ENCODE data around the gene PPM1L.
"Not testable (repeated sequence)": the region's sequence is repeated elsewhere in the genome, so short reads cannot be mapped to it uniquely, and the experiment has no call there.

PPM1L gene

DNA sequence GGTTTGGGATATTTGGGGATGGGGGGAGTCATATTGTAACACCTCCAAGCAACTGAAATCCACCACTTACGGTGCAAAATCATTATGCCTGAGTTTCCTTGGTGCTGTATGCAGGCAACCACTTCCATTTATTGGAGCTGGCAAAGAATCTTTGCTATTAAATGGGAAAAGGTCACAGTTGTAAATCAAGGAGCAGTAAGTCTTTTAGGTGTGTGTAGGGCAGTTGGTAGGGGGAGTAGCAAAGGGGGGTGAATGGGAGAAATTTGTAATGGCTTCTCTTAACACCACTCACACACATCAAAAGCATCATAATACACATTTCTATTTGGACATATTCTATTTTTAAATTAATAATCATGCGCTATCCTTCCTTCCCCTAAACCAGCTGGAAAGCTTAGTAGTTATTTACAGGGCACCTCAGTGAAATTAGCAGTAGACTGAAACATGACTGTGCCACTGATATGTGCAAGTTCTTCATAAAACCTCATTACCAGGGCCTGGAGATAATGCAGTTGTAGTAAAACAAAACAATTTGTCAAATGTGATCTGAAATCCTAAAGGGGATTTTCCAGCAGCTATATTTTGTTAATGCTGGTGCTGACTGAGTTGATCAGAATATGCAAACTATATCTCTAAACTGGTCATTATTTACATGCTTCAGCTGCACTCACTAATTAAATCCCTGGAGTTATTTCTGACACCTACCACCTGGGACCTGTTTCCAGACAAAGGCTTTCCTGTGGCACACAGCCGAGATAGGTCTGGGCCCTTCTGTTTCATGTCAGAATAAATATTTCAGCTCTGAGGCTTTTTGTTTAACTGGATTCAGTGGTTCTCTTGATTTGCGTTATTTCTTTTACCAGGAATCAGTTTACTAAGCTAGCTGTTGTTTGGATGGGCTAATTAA, 259.1 kb downstream of the PPM1L start:
- Mint-ChIP-seq H3K27me3 (no peaks in the 10 kb centered on the region), H3K36me3 (ENCODE audit: low read depth) (no peaks in the 10 kb centered on the region), H3K9me3 (no peaks in the 10 kb centered on the region), H3K4me3 (no peak overlapping the region), H3K4me1 (ENCODE audit: low read depth) (no peaks in the 10 kb centered on the region), H3K27ac (no peak overlapping the region)

DNA sequence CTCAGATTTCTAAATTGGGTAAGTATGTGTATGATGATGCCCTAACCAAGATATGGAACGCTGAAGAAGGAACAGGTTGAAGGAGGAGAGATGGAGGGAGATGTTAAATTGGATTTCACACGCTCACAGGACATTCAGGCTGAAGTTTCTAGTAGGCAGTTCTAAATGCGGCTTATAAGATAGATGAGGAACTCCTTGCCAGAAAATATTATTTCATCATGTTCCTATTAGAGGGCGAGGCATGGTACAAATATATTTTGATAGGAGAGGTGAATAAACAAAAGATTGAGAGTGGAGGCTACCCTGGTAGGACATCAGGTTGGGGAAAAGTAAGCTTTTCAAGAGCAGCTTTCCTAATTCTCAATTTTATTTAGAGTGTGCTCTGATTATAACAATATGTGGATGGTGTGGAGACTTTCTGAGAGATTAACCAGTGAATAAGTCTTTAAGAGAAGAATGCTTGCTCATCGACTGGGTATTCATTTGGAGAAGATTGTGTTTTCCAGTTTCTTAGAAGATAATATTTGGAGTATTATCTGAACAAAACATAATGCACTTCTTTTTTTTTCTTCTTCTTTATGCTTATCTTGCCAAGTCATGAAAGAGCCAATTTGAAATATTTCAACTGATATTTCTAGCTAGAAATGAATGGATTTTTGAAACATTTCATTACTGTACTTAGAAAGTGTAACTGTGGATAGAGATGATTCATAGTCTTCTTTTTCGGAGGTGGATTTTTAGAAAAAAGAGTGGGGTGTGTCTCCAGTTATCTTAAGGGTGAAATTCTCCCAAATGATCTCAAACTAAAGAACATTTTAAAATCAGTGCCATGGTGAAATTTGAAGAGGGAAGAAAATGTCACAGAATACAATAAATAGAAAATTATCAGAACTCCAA, 260.6 kb downstream of the PPM1L start:
- Mint-ChIP-seq H3K27ac (no peak overlapping the region), H3K36me3 (ENCODE audit: low read depth) (no peaks in the 10 kb centered on the region), H3K9me3 (peaks cover 3% of the 10 kb centered on the region), H3K27me3 (no peaks in the 10 kb centered on the region), H3K4me3 (no peak overlapping the region), H3K4me1 (ENCODE audit: low read depth) (no peaks in the 10 kb centered on the region)

DNA sequence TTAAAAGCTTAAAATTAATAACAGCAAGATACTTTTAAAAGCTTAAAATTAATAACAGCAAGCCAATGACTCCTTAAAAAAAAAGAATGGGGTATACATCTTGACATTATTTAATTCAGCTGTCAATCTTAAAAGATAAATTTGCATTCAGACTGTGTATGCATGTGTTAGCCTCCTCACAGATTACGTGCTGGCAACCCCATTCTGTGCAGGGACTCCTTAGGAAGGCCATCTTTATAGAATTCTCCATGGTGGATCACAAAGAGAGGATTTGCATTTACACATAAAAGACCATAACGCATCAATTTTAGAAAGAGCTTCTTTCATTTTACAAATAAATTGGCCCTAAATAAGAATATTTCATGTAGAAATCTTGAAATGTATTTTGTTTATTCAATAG, 261.9 kb downstream of the PPM1L start:
- Mint-ChIP-seq H3K27me3 (no peaks in the 10 kb centered on the region), H3K36me3 (ENCODE audit: low read depth) (peaks cover 2% of the 10 kb centered on the region)

DNA sequence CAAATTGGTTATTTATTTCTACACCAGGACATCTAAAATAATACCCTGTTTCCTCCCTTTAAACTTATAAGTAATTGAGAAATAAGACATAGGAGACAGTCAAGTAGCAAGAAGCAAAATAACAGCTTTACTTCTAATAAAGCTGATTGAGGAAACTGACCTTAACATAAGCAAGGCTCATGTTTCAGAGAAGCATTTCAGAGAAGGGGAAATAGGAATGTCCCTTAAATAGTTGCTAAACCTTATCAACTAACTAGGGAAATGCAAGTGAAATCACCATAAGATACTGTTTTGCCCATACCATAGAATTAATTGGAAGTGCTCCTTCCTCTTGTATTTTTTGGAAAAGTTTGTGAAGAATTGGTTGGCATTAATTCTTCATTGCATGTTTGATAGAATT, 264.2 kb downstream of the PPM1L start:
- no peak overlapping the region for H3K4me3 Mint-ChIP-seq
- H3K36me3 Mint-ChIP-seq (ENCODE audit: low read depth), result peaks cover 10% of the 10 kb centered on the region
- H3K27me3 Mint-ChIP-seq, result no peaks in the 10 kb centered on the region
- H3K27ac Mint-ChIP-seq, result no peak overlapping the region
- no peaks in the 10 kb centered on the region for H3K4me1 Mint-ChIP-seq (ENCODE audit: low read depth)
- peaks cover 13% of the 10 kb centered on the region for H3K9me3 Mint-ChIP-seq

More for the DNA sequence above, 261.9 kb downstream of the PPM1L start:
- H3K27ac Mint-ChIP-seq, result no peak overlapping the region
- H3K4me3 Mint-ChIP-seq, result no peak overlapping the region
- no peaks in the 10 kb centered on the region for H3K4me1 Mint-ChIP-seq (ENCODE audit: low read depth)
- H3K9me3 Mint-ChIP-seq, result peaks cover 5% of the 10 kb centered on the region

DNA sequence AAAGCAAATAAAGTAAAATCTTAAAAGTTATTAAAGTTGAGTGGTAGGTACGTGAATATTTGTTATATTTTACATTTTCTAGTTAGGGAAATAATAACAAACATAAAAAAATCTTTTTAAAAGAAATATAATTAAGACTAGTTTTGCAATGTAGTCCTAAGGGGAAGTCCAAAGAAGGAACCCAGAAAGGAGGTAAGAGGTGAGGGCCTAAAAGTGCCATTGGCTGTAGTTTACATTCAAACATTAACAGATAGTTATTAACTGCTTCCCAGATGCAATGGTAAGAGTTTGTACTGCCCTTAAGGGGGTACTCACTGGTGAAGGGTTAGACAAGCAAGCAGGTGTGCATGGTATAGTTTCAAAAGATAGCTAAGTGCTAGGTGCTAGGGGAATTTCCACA, 269.9 kb downstream of the PPM1L start:
- peaks cover 13% of the 10 kb centered on the region for H3K9me3 Mint-ChIP-seq
- H3K27ac Mint-ChIP-seq, result no peak overlapping the region
- H3K27me3 Mint-ChIP-seq, result no peaks in the 10 kb centered on the region
- H3K36me3 Mint-ChIP-seq (ENCODE audit: low read depth), result peaks cover 10% of the 10 kb centered on the region
- H3K4me3 Mint-ChIP-seq, result no peak overlapping the region
- no peaks in the 10 kb centered on the region for H3K4me1 Mint-ChIP-seq (ENCODE audit: low read depth)

DNA sequence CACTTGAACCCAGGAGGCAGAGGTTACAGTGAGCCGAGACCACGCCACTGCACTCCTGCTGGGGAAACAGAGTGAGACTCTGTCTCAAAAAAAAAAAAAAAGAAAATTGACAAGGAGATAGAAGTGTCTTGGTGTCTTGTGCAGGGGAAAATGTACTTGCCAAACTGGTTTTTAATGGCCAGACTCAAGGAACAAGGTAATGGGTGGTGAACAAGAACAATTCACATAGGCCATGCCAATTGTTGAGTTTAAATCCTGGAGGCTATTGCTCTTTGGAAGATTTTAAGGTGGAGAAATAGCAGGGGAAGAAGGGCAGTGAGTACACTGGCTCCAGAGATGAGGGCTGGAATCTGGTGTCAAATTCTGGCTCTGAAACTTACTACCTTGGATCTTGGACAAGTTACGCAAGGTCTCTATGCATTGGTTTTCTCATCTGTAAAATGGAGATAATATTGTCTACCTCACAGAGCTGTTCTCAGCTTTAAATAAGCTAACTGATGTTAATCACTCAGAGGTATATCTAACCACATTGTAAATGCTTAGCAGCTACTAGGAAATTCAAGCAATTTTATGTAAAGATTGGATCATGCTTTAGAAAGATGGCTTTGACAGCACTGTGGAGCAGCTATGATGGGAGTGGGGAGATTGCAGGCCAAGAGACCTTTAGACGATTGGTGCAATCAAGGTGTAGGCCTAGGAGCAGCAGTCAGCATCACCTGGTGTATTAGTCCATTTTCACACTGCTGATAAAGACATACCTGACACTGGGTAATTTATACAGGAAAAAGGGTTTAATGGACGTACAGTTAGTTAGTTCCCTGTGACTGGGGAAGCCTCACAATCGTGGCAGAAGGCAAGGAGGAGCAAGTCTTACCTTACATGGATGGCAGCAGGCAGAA, 270.8 kb downstream of the PPM1L start:
- H3K4me1 Mint-ChIP-seq (ENCODE audit: low read depth), result no peaks in the 10 kb centered on the region
- peaks cover 11% of the 10 kb centered on the region for H3K9me3 Mint-ChIP-seq
- H3K27ac Mint-ChIP-seq, result no peak overlapping the region
- H3K4me3 Mint-ChIP-seq, result no peak overlapping the region
- H3K27me3 Mint-ChIP-seq, result no peaks in the 10 kb centered on the region
- H3K36me3 Mint-ChIP-seq (ENCODE audit: low read depth), result peaks cover 10% of the 10 kb centered on the region

DNA sequence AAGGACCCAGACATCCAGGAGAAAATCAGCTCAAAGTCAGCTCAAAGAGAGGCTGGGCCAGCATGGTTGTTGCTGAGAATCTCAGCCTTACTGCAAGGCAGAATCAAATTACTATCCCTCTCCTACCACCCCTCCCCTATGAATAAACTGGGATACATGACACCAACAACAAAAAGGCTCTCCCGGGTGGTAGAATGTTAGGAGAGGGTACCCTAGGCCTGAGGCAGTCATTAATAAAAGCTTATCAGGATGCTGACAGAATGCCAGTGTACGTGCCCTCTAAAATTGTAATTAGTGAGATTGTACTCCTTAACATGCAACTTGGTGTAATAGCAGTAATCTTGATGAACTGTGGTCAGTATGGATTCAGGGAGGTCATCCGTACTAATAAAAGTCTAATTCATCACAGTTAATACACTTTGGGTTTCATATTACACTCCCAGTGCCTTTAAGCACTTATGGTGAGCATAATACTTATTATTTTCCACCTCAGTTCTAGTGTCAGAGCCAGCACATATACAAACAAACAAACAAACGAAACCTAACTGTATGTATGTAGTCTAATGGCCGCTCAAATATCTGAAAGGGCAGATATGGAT, 272.6 kb downstream of the PPM1L start:
- Mint-ChIP-seq H3K27me3 (no peaks in the 10 kb centered on the region), H3K36me3 (ENCODE audit: low read depth) (peaks cover 2% of the 10 kb centered on the region), H3K4me3 (no peak overlapping the region), H3K4me1 (ENCODE audit: low read depth) (no peaks in the 10 kb centered on the region), H3K27ac (no peak overlapping the region), H3K9me3 (peaks cover 1% of the 10 kb centered on the region)

DNA sequence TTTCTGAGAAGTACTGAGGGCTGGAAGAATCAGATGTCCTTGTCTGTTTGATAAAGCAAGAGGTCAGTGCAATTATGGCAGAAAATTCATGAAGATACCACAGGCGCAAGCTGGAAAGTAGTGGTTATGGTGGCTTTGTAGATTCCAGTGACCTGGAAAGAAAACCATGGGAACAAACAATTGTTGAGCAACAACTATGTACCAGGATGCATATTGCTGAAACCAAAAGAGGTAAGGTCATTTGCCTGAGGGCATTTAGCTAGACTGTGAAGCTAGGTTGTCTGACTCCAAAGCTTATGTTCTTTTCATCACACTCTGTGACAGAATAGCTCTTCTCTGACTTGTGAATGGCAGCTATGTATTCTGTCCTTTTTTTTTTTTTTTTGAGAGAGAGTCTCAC, 275.1 kb downstream of the PPM1L start:
- no peak overlapping the region for H3K4me3 Mint-ChIP-seq
- H3K27me3 Mint-ChIP-seq, result no peaks in the 10 kb centered on the region
- no peaks in the 10 kb centered on the region for H3K9me3 Mint-ChIP-seq
- no peak overlapping the region for H3K27ac Mint-ChIP-seq
- peaks cover 14% of the 10 kb centered on the region for H3K4me1 Mint-ChIP-seq (ENCODE audit: low read depth)
- H3K36me3 Mint-ChIP-seq (ENCODE audit: low read depth), result no peaks in the 10 kb centered on the region

DNA sequence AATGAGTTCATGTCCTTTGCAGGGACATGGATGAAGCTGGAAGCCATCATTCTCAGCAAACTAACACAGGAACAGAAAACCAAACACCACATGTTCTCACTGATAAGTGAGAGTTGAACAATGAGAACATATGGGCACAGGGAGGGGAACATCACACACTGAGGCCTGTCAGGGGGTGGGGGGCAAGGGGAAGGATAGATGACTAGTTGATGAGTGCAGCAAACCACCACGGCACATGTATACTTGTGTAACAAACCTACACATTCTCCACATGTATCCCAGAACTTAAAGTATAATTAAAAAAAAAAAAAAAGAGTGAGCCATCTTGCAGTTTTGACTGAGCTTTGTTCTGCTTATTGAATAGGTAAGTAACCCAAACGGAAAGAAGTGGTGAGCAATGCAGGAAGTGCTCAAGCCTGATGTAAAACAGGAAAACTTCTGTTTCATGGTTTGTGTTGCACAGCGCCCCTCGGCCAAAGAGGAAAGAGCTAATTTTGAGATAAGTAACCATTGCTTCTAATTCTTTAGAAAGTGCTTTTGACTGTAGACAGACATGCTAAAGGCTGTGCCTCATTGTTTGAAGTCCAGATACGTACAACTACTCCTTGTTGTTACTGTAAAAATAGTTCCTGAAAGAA, 279.0 kb downstream of the PPM1L start:
- not testable (repeated sequence) for H3K36me3 Mint-ChIP-seq (ENCODE audit: low read depth); H3K9me3 Mint-ChIP-seq; H3K27me3 Mint-ChIP-seq
- peaks cover 14% of the 10 kb centered on the region for H3K4me1 Mint-ChIP-seq (ENCODE audit: low read depth)
- H3K4me3 Mint-ChIP-seq, result peak overlapping the region; percentile 59
- peak overlapping the region; percentile 75 for H3K27ac Mint-ChIP-seq

DNA sequence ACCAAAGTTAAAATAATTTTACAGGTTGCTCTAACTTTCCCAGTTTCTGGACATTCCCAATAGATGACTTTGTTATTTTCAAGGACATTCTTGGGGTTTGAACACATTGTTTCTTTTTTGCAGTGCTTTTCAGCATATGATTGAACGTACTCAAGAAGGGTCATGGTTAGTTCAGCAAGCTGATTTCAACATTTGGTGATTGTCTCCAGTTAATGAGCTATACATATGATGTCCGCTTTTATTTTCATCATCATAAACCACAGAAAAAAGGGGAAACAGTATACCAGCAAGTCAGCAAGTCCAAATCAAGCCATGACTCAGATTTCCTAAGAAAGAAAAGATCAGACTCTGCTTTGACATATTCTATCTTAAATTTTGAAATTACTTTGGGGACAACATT, 279.7 kb downstream of the PPM1L start:
- Mint-ChIP-seq H3K9me3 (peaks cover 7% of the 10 kb centered on the region), H3K36me3 (ENCODE audit: low read depth) (peaks cover 4% of the 10 kb centered on the region), H3K4me1 (ENCODE audit: low read depth) (peaks cover 14% of the 10 kb centered on the region), H3K27me3 (no peaks in the 10 kb centered on the region), H3K4me3 (peak overlapping the region; percentile 34), H3K27ac (no peak overlapping the region)

DNA sequence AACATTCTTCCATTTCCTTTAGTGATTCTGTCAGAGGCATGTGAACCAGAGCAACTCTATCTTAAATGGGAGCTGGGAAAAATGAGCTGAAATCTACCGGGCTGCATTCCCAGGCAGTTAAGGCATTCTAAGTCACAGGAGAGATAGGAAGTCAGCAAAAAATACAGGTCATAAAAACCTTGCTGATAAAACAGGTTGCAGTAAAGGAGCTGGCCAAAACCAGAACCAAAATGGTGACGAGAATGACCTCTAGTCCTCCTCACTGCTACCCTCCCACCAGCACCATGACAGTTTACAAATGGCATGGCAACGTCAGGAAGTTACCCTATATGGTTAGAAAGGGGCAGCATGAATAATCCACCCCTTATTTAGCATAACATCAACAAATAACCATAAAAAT, 282.7 kb downstream of the PPM1L start:
- H3K9me3 Mint-ChIP-seq, result peaks cover 11% of the 10 kb centered on the region
- no peak overlapping the region for H3K27ac Mint-ChIP-seq
- H3K36me3 Mint-ChIP-seq (ENCODE audit: low read depth), result peaks cover 4% of the 10 kb centered on the region
- peaks cover 14% of the 10 kb centered on the region for H3K4me1 Mint-ChIP-seq (ENCODE audit: low read depth)
- H3K27me3 Mint-ChIP-seq, result no peaks in the 10 kb centered on the region
- no peak overlapping the region for H3K4me3 Mint-ChIP-seq

DNA sequence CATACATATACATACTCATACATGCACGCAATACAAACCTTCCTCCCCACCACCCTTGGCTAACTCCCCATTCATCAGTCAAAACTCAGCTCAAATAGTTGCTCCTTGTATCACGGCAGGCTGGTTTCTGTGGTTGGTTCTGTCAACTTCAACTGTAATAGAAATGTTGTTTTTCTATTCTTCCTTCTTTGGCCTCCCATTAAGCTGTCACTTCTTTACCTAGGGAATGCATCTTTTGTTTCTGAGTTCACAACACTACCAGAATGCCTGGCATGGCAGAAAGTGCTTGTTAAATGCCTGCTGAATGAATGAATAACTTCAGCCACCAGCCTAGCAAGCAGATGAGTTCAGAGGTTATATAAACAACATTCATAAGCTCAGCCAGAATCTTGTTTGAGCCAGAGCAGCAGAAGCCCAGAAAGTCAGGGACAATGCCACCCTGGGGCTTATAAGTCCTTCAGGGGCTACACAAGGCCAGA, 286.0 kb downstream of the PPM1L start:
- Mint-ChIP-seq H3K36me3 (ENCODE audit: low read depth) (peaks cover 4% of the 10 kb centered on the region), H3K9me3 (peaks cover 16% of the 10 kb centered on the region), H3K27ac (no peak overlapping the region), H3K4me3 (no peak overlapping the region), H3K4me1 (ENCODE audit: low read depth) (no peaks in the 10 kb centered on the region), H3K27me3 (no peaks in the 10 kb centered on the region)

DNA sequence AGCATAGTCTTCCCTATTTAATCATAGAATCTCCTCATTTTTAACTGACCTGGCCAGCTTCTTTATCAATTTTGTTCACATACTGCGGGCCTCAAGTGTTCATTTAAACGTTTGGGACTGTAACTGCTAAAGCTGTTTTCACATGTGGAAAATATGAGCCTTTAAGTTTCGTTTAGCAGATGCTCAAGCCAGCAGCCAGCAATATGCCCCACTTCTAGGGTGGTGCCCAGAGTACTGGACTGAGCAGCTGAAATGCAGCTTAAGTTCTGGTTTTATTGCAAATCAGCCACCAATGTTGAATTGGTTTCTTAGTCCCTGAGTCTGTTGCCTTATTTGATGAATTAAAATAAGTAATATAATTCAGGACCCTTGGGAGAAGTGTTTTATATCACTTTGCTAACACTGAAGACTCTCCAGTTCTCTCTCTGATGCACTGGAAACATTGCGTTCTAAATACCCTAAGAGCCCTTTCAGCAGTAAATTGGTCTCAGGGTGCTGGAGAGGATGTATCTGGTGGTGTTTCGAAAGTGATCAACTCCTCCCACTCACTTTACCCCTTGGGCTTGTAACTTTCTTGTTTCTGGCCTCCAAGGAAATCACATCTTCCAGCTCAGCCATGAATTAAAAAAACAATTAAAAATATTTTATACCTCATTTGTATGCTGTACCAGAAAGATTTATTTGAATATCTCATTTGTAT, 287.5 kb downstream of the PPM1L start:
- Mint-ChIP-seq H3K27me3 (no peaks in the 10 kb centered on the region), H3K27ac (no peak overlapping the region), H3K4me1 (ENCODE audit: low read depth) (no peaks in the 10 kb centered on the region), H3K36me3 (ENCODE audit: low read depth) (peaks cover 3% of the 10 kb centered on the region), H3K9me3 (peaks cover 15% of the 10 kb centered on the region), H3K4me3 (no peak overlapping the region)

All from stimulated activated naive CD8-positive, alpha-beta T cell treated with anti-CD3 and anti-CD28 coated beads, Interleukin-15, Interleukin-2, amounts not matched to agents 100 ng/mL and 50 ng/mL, for 24 hours (primary cell).